Measurements from ENCODE around the gene SEPTIN5. TPM values are rescaled to one million over a fixed set of nuclear protein-coding genes. Genes with fewer than 3 reads are reported as not detected.

SEPTIN5 gene
- total RNA-seq, 1 experiment from 2014 or later, result 30.7 TPM

- Histone ChIP-seq H3K27me3 (no peaks in the 10 kb centered on the region), H3K36me3 (no peaks in the 10 kb centered on the region), H3K4me3 (no peak overlapping the region), H3K9me3 (no peaks in the 10 kb centered on the region)
- DNase-seq, result no peak
Measured at GRCh38 chr22:19710020-19710768, 4.1 kb upstream of the SEPTIN5 start.

DNA sequence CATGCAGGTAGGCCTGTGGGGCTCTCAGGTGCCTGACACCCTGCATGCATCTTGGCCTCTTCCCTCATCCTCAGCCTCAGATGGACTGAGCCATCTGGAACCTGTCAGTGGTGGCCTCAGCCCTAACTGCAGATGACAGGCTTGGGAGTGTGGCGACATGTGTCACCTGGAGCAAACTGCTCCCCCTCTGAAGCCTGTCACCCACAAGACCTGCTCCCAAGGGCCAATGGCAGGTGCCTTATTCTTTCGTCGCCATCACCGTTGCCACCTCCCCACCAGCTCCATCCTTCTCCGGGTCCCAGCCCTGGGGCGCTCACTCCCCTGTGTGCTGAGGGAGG lies 3.6 kb upstream of the SEPTIN5 start:
- H3K4me3 ChIP-seq, result no peak overlapping the region
- no peak for DNase-seq
- H3K9me3 ChIP-seq, result no peaks in the 10 kb centered on the region
- H3K36me3 ChIP-seq, result no peaks in the 10 kb centered on the region
- H3K27me3 ChIP-seq, result no peaks in the 10 kb centered on the region

- H3K4me3 ChIP-seq, result no peak overlapping the region
- H3K9me3 ChIP-seq, result no peaks in the 10 kb centered on the region
- no peaks in the 10 kb centered on the region for H3K36me3 ChIP-seq
- no peaks in the 10 kb centered on the region for H3K27me3 ChIP-seq
- no peak for DNase-seq
Measured at GRCh38 chr22:19713245-19713644, 1.1 kb upstream of the SEPTIN5 start.

GRCh38 chr22:19713650-19714311 lies 522 bp upstream of the SEPTIN5 start:
- H3K36me3 ChIP-seq, result no peaks in the 10 kb centered on the region
- DNase-seq, result peak; percentile 46
- no peaks in the 10 kb centered on the region for H3K27me3 ChIP-seq
- H3K4me3 ChIP-seq, result peak overlapping the region; percentile 32
- no peaks in the 10 kb centered on the region for H3K9me3 ChIP-seq

DNA sequence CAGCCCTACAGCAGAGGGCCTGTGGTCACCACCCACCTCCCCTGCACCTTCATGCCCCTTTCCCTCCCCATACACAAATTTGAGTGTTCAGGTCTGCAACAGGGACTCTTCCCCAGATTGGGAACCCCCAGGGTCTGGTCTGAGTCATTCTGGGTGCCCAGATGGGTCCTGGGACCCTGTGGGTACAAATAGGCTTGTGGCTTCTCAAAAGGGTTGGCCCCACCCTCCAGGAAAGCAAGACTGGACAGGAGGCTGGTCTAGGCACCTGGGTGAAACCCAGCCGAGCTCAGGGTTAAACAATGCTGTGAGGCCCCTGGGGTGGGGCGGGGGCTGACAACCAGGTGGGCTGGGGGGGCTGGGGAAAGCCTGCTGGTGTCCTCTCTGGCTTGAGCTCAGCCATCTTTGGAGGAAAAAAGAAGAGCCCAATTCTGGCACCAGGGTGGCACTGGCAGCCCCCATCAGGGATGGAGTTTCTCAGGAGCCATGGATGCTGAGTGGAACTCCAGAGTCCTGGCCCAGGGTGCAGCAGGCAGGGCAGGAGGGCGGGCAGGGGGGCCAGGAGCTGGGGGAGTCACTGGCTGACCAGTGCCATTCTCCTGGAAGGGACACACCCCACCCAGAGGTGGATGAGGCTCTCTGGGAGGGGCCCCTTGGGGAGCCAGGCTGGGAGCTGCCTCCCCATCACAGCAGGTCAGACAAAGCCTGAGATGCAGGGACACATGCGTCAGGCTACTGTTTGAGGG lies 1.1 kb downstream of the SEPTIN5 start:
- Histone ChIP-seq H3K27me3 (no peaks in the 10 kb centered on the region), H3K9me3 (no peaks in the 10 kb centered on the region), H3K36me3 (peaks cover 4% of the 10 kb centered on the region), H3K4me3 (peak overlapping the region; percentile 59)
- DNase-seq, result no peak

- Histone ChIP-seq H3K27me3 (no peaks in the 10 kb centered on the region), H3K4me3 (no peak overlapping the region), H3K9me3 (no peaks in the 10 kb centered on the region), H3K36me3 (peaks cover 9% of the 10 kb centered on the region)
- no peak for DNase-seq
Measured at GRCh38 chr22:19716041-19716828, 1.9 kb downstream of the SEPTIN5 start.

- DNase-seq, result no peak
- Histone ChIP-seq H3K9me3 (no peaks in the 10 kb centered on the region), H3K4me3 (no peak overlapping the region), H3K27me3 (no peaks in the 10 kb centered on the region), H3K36me3 (peaks cover 12% of the 10 kb centered on the region)
Measured at GRCh38 chr22:19716829-19717105, 2.5 kb downstream of the SEPTIN5 start.

GRCh38 chr22:19717181-19717580 lies 2.9 kb downstream of the SEPTIN5 start:
- no peaks in the 10 kb centered on the region for H3K27me3 ChIP-seq
- no peak overlapping the region for H3K4me3 ChIP-seq

DNA sequence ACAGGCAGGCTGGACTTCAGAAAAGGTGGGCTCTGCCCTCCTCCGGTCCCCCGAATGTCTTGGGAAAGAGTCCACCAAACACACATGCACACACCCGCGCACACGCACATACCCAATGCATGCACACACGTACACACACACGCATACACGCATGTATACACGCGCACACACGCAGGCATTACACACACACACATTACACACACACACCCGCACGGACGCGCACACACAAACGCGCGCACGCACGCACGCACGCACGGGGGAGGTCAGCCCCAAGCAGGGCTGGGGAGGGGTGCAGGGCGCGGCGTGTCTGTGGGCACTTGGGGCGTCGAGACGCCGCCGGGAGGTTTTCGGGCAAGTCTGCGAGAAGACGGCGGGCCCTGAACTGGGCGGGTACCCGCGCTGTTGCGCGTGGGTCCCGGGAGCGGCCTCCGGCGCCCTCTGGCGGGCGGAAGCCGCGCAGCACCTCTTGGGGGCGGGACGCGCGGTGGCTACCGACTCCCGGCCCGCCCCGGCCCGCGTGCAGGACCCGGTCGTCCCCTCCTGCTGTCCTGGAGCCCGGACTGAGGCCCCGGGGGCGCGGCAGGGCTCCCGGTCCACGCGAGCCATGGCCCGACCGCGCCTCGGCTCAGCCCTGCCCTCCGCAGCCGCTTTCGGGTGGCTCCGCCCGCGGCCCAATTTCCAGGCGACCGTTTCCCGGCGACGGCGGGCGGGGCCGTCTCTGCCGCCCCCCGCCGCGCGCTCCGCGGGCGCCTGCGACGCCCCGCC lies 3.6 kb downstream of the SEPTIN5 start:
- peak; percentile 74 for DNase-seq
- peaks cover 16% of the 10 kb centered on the region for H3K36me3 ChIP-seq
- no peaks in the 10 kb centered on the region for H3K9me3 ChIP-seq
- H3K27me3 ChIP-seq, result no peaks in the 10 kb centered on the region
- peak overlapping the region; percentile 64 for H3K4me3 ChIP-seq

More at GRCh38 chr22:19717181-19717580, 2.9 kb downstream of the SEPTIN5 start:
- DNase-seq, result no peak
- Histone ChIP-seq H3K9me3 (no peaks in the 10 kb centered on the region), H3K36me3 (peaks cover 13% of the 10 kb centered on the region)

DNA sequence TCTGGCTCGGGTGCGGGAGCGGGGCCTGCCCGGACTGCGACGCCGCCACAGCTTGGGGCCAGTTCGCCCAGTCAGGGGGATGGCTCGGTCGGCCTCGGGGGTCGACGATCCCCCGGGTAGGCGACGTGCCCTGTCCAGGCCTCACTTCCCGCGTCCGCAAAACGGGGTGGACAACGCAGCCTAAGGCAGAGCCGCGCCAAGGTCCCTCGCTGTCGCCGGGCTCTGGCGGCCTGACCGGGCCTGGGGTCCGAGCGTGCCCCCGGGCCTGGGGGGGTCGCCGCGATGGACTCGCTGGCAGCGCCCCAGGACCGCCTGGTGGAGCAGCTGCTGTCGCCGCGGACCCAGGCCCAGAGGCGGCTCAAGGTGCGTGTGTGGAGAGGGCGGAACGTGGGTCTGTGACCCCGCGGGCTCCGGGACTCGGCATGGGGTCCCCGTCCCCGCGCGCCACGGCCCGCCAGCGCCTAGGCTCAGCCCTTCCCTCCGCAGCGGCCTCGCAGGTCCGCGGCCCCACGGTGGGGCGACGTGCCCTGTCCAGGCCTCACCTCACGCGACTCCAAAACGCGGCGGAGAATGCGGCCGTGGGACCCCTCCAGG lies 4.2 kb downstream of the SEPTIN5 start:
- no peak for DNase-seq
- H3K9me3 ChIP-seq, result no peaks in the 10 kb centered on the region
- H3K4me3 ChIP-seq, result peak overlapping the region; percentile 64
- peaks cover 18% of the 10 kb centered on the region for H3K36me3 ChIP-seq
- no peaks in the 10 kb centered on the region for H3K27me3 ChIP-seq

GRCh38 chr22:19719050-19719482 lies 4.8 kb downstream of the SEPTIN5 start:
- no peak for DNase-seq
- H3K9me3 ChIP-seq, result no peaks in the 10 kb centered on the region

GRCh38 chr22:19719488-19720021 lies 5.3 kb downstream of the SEPTIN5 start:
- Histone ChIP-seq H3K4me3 (peak overlapping the region; percentile 64), H3K27me3 (no peaks in the 10 kb centered on the region), H3K9me3 (no peaks in the 10 kb centered on the region), H3K36me3 (peaks cover 18% of the 10 kb centered on the region)
- no peak for DNase-seq

More at GRCh38 chr22:19719050-19719482, 4.8 kb downstream of the SEPTIN5 start:
- peak overlapping the region; percentile 64 for H3K4me3 ChIP-seq
- peaks cover 18% of the 10 kb centered on the region for H3K36me3 ChIP-seq
- no peaks in the 10 kb centered on the region for H3K27me3 ChIP-seq

- Histone ChIP-seq H3K9me3 (no peaks in the 10 kb centered on the region), H3K36me3 (peaks cover 18% of the 10 kb centered on the region), H3K4me3 (no peak overlapping the region), H3K27me3 (no peaks in the 10 kb centered on the region)
- DNase-seq, result no peak
Measured at GRCh38 chr22:19720150-19720827, 6.0 kb downstream of the SEPTIN5 start.

GRCh38 chr22:19720999-19721329 lies 6.7 kb downstream of the SEPTIN5 start:
- no peak for DNase-seq
- peaks cover 18% of the 10 kb centered on the region for H3K36me3 ChIP-seq
- no peak overlapping the region for H3K4me3 ChIP-seq
- no peaks in the 10 kb centered on the region for H3K27me3 ChIP-seq
- H3K9me3 ChIP-seq, result no peaks in the 10 kb centered on the region

Measured in MG63 (cell line).